HepG2 (cell line): ENCODE results near the gene PKM. TPM values are rescaled to one million over a fixed set of nuclear protein-coding genes. Genes with fewer than 3 reads are reported as not detected.

Experiments used
- ELF1 ChIP-seq: sonication (generic); formaldehyde crosslinking; IDR thresholded peaks from 2 replicates; pipeline ENCODE4 v1.4.0; 2020; ENCODE audit warnings: missing genetic modification reagents
- ERF ChIP-seq: IDR thresholded peaks from 2 replicates; pipeline ENCODE4 v1.6.1; 2018; ENCODE audit warnings: missing biosample characterization, missing genetic modification reagents
- MAZ ChIP-seq, 2 experiments: sonication (generic) in 1 of 2; formaldehyde crosslinking in 1 of 2; IDR thresholded peaks; 2 replicates each; pipeline versions ENCODE4 v1.5.0 to v1.6.1; 2012 to 2020; ENCODE audit warnings: low read depth in 2 of 2, mild to moderate bottlenecking in 2 of 2, borderline replicate concordance in 1 of 2, improper control_type of control experiment in 1 of 2, low read length in 1 of 2, missing genetic modification reagents in 1 of 2, moderate library complexity in 1 of 2
- RARG ChIP-seq: sonication (generic); formaldehyde crosslinking; IDR thresholded peaks from 2 replicates; pipeline ENCODE4 v1.4.0; 2020; ENCODE audit warnings: low read depth, mild to moderate bottlenecking, missing genetic modification reagents
- SALL1 ChIP-seq: sonication (generic); formaldehyde crosslinking; IDR thresholded peaks from 2 replicates; pipeline ENCODE4 v1.8.0; 2022; ENCODE audit warnings: mild to moderate bottlenecking, missing genetic modification reagents
- STAG1 ChIP-seq: sonication (generic); formaldehyde crosslinking; IDR thresholded peaks from 2 replicates; pipeline ENCODE4 v1.4.0; 2020; ENCODE audit warnings: missing genetic modification reagents
- ZBED4 ChIP-seq: sonication (generic); formaldehyde crosslinking; IDR thresholded peaks from 2 replicates; pipeline ENCODE4 v1.4.0; 2020; ENCODE audit warnings: missing genetic modification reagents, borderline replicate concordance
- ZNF292 ChIP-seq: sonication (generic); formaldehyde crosslinking; IDR thresholded peaks from 2 replicates; pipeline ENCODE4 v1.8.1; 2022; ENCODE audit warnings: mild to moderate bottlenecking, low read depth, missing genetic modification reagents, borderline replicate concordance
- ZNF572 ChIP-seq: sonication (generic); formaldehyde crosslinking; IDR thresholded peaks from 2 replicates; pipeline ENCODE4 v1.5.1; 2020; ENCODE audit warnings: mild to moderate bottlenecking, missing genetic modification reagents
- ZNF770 ChIP-seq: sonication (generic); formaldehyde crosslinking; IDR thresholded peaks from 2 replicates; pipeline ENCODE4 v1.5.0; 2020; ENCODE audit warnings: mild to moderate bottlenecking, missing genetic modification reagents
- ZNF782 ChIP-seq: sonication (generic); formaldehyde crosslinking; IDR thresholded peaks from 2 replicates; pipeline ENCODE4 v1.4.0; 2020; ENCODE audit warnings: missing genetic modification reagents, mild to moderate bottlenecking, borderline replicate concordance
- ZNF883 ChIP-seq: sonication (generic); formaldehyde crosslinking; IDR thresholded peaks from 2 replicates; pipeline ENCODE4 v1.5.1; 2020; ENCODE audit warnings: mild to moderate bottlenecking, missing genetic modification reagents; ENCODE audit errors: not compliant biosample characterization
- ZSCAN25 ChIP-seq: sonication (generic); formaldehyde crosslinking; IDR thresholded peaks from 2 replicates; pipeline ENCODE4 v1.8.0; 2022; ENCODE audit warnings: mild to moderate bottlenecking, missing genetic modification reagents
- polyA plus RNA-seq, 8 experiments: library from polyadenylated mRNA; depleted of rRNA in 3 of 8; stranded (reverse) in 7 of 8; unstranded in 1 of 8; fragments of >200 nt; fragmentation: Illumina TruSeq in 4 of 8; extraction: Trizol in 4 of 8; gene quantifications; 2 replicates each; pipeline versions ENCODE4 v1.2.1 to v1.2.3, GENCODE V29; 2011 to 2016; ENCODE audit warnings: low read depth in 4 of 8, missing spikeins in 1 of 8, mixed read lengths in 1 of 8; ENCODE audit not compliant: insufficient read depth in 1 of 8
- total RNA-seq, 5 experiments: library from RNA; depleted of rRNA; stranded (reverse); fragments of >200 nt; fragmentation: Illumina TruSeq; extraction: Trizol; gene quantifications; 2 replicates each; pipeline ENCODE4 v1.2.3, GENCODE V29; 2016; ENCODE audit warnings: low read depth in 1 of 5
- TF ChIP-seq, protein P1 (sequence below): IDR thresholded peaks from 2 replicates; pipeline ENCODE4 v1.6.1; 2016; ENCODE audit warnings: low read depth
- TF ChIP-seq, protein P2 (sequence below): sonication (generic); formaldehyde crosslinking; IDR thresholded peaks from 2 replicates; pipeline ENCODE4 v1.4.0; 2020; ENCODE audit warnings: missing genetic modification reagents, low read depth, mild to moderate bottlenecking, borderline replicate concordance
- TF ChIP-seq, protein P3 (sequence below): sonication (generic); formaldehyde crosslinking; IDR thresholded peaks from 2 replicates; pipeline ENCODE4 v1.5.1; 2020; ENCODE audit warnings: mild to moderate bottlenecking, moderate library complexity, missing genetic modification reagents

The PKM gene
- total and polyA plus RNA-seq, 2 of the 13 experiments (the other 11 are each of a cell fraction or from before 2014, with no cell fraction given) = 488 to 780 TPM

GRCh38 chr15:72155635-72156616 is 75.1 kb downstream of the PKM start (continued):
- TF ChIP-seq ZBED4 (CRISPR knock-in tag) (no peak), ZNF883 (CRISPR knock-in tag) (peak; percentile 39), ZNF770 (CRISPR knock-in tag) (peak; percentile 34; the same call in 1 of the 2 replicates), SALL1 (CRISPR knock-in tag) (0 out of 2 replicates have a peak, but pooled peaks have one; percentile 24), ZNF292 (CRISPR knock-in tag) (peak; percentile 38; the same call in 1 of the 2 replicates), ELF1 (peak; percentile 36), ERF (CRISPR knock-in tag) (peak; percentile 44; the same call in 1 of the 2 replicates), MAZ (IDR thresholded peaks at IDR 0.05; ENCODE audit: borderline replicate concordance, low read depth, low read length) (0 out of 2 replicates have a peak, but pooled peaks have one; percentile 23), MAZ (CRISPR knock-in tag; IDR thresholded peaks at IDR 0.05; ENCODE audit: low read depth) (peak; percentile 38; the same call in 1 of the 2 replicates), ZNF572 (CRISPR knock-in tag) (no peak; the same call in 1 of the 2 replicates), ZNF782 (0 out of 2 replicates have a peak, but pooled peaks have one; percentile 32), RARG (CRISPR knock-in tag) (no peak), STAG1 (peak; percentile 97), ZSCAN25 (0 out of 2 replicates have a peak, but pooled peaks have one; percentile 21)
- TF ChIP-seq, protein P1, sequence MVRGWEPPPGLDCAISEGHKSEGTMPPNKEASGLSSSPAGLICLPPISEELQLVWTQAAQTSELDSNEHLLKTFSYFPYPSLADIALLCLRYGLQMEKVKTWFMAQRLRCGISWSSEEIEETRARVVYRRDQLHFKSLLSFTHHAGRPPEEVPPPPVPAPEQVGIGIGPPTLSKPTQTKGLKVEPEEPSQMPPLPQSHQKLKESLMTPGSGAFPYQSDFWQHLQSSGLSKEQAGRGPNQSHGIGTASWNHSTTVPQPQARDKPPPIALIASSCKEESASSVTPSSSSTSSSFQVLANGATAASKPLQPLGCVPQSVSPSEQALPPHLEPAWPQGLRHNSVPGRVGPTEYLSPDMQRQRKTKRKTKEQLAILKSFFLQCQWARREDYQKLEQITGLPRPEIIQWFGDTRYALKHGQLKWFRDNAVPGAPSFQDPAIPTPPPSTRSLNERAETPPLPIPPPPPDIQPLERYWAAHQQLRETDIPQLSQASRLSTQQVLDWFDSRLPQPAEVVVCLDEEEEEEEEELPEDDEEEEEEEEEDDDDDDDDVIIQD = no peak
- TF ChIP-seq, protein P2, sequence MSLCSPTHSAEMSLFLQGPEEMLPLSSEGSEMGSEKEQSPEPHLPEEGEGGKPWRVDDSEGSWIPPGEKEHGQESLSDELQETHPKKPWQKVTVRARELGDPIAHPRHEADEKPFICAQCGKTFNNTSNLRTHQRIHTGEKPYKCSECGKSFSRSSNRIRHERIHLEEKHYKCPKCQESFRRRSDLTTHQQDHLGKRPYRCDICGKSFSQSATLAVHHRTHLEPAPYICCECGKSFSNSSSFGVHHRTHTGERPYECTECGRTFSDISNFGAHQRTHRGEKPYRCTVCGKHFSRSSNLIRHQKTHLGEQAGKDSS (CRISPR knock-in tag) = 0 out of 2 replicates have a peak, but pooled peaks have one; percentile 46
- TF ChIP-seq, protein P3, sequence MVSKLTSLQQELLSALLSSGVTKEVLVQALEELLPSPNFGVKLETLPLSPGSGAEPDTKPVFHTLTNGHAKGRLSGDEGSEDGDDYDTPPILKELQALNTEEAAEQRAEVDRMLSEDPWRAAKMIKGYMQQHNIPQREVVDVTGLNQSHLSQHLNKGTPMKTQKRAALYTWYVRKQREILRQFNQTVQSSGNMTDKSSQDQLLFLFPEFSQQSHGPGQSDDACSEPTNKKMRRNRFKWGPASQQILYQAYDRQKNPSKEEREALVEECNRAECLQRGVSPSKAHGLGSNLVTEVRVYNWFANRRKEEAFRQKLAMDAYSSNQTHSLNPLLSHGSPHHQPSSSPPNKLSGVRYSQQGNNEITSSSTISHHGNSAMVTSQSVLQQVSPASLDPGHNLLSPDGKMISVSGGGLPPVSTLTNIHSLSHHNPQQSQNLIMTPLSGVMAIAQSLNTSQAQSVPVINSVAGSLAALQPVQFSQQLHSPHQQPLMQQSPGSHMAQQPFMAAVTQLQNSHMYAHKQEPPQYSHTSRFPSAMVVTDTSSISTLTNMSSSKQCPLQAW = peak; percentile 29; the same call in 1 of the 2 replicates
